Common myeloid progenitor, CD34-positive (primary cell): ENCODE results near the gene ZBTB22.

Experiments
- CTCF ChIA-PET: fragments of 350-600 bp; sonication (Branson Sonifier 250); formaldehyde crosslinking; loops from one replicate; lab custom pipeline; 2021; ENCODE audit warnings: antibody characterized with exemption; lab: Charles Lee
- POLR2A ChIA-PET: fragments of 350-600 bp; sonication (Branson Sonifier 250); formaldehyde crosslinking; loops from one replicate; lab custom pipeline; 2021; ENCODE audit warnings: antibody characterized with exemption; lab: Charles Lee
- DNase-seq, 3 donors: peaks; one replicate each; pipeline versions ENCODE4 v3.0.0 to v3.0.0-alpha.2; 2013
- H3K27ac ChIP-seq, 2 experiments: 1 replicate in 1 of 2; 2 replicates in 1 of 2; pipeline ENCODE4 v1.7.0; 2013; ENCODE audit warnings: inconsistent platforms in 2 of 2, low read length in 2 of 2, mild to moderate bottlenecking in 2 of 2, low read depth in 1 of 2, moderate library complexity in 1 of 2; ENCODE audit not compliant: severe bottlenecking in 2 of 2, insufficient read depth in 1 of 2, poor library complexity in 1 of 2
- H3K27me3 ChIP-seq, 5 experiments: replicated peaks in 2 of 5; 1 replicate in 3 of 5; 2 replicates in 2 of 5; pipeline versions ENCODE4 v1.6.1 to v1.7.0; 2013; ENCODE audit warnings: low read length in 4 of 5, mild to moderate bottlenecking in 2 of 5, moderate library complexity in 2 of 5, inconsistent platforms in 1 of 5; ENCODE audit not compliant: insufficient read depth in 5 of 5, control insufficient read depth in 4 of 5
- H3K36me3 ChIP-seq, 4 experiments: 1 replicate in 2 of 4; 2 replicates in 2 of 4; pipeline versions ENCODE4 v1.6.1 to v1.7.0; 2013; ENCODE audit warnings: low read length in 3 of 4, control low read depth in 1 of 4, mild to moderate bottlenecking in 1 of 4; ENCODE audit not compliant: control insufficient read depth in 4 of 4, insufficient read depth in 4 of 4
- H3K4me1 ChIP-seq, 4 experiments: 1 replicate in 3 of 4; 2 replicates in 1 of 4; pipeline versions ENCODE4 v1.6.1 to v1.7.1; 2013; ENCODE audit warnings: low read length in 3 of 4, mild to moderate bottlenecking in 3 of 4, control low read depth in 1 of 4, inconsistent platforms in 1 of 4, moderate library complexity in 1 of 4; ENCODE audit not compliant: control insufficient read depth in 4 of 4, insufficient read depth in 4 of 4; ENCODE audit errors: control extremely low read depth in 1 of 4
- H3K4me3 ChIP-seq, 7 experiments: 1 replicate in 4 of 7; 2 replicates in 3 of 7; pipeline versions ENCODE4 v1.5.1 to v1.7.0; 2013; ENCODE audit warnings: mild to moderate bottlenecking in 7 of 7, low read length in 6 of 7, moderate library complexity in 6 of 7, inconsistent platforms in 2 of 7, low read depth in 2 of 7, control low read depth in 1 of 7; ENCODE audit not compliant: insufficient read depth in 4 of 7, control insufficient read depth in 1 of 7; ENCODE audit errors: extremely low read depth in 1 of 7
- H3K9me3 ChIP-seq, 5 experiments: 1 replicate in 4 of 5; 2 replicates in 1 of 5; pipeline versions ENCODE4 v1.6.1 to v1.7.1; 2013; ENCODE audit warnings: low read length in 4 of 5, mild to moderate bottlenecking in 2 of 5, inconsistent platforms in 1 of 5, low read depth in 1 of 5, moderate library complexity in 1 of 5; ENCODE audit not compliant: control insufficient read depth in 4 of 5, insufficient read depth in 2 of 5; ENCODE audit errors: control extremely low read depth in 1 of 5
- WGBS: methylation state at CpG from one replicate; pipeline ENCODE4 v1.1.5; 2013; ENCODE audit not compliant: insufficient coverage; 5-methylcytosine and 5-hydroxymethylcytosine counted together

Gene ZBTB22

GRCh38 chr6:33314515-33314942 is 3.0 kb downstream of the ZBTB22 start:
- DNase-seq: peak; percentile 64 to 89 (median 87)
- Histone ChIP-seq H3K36me3 (peaks cover 0 to 27% (median 15%) of the 10 kb centered on the region in 4 experiments), H3K27me3 (no peaks in the 10 kb centered on the region), H3K4me3 (peak overlapping the region; percentile 92 to 99 (median 96)), H3K9me3 (no peaks in the 10 kb centered on the region), H3K4me1 (peaks cover 3 to 60% (median 45%) of the 10 kb centered on the region in 4 experiments), H3K27ac (peak overlapping the region; percentile 93 to 95)
- WGBS: 0% methylated on average over 6 of the region's 10 CpGs
- ChIA-PET CTCF (interaction anchor here (0.6 kb wide), 1 partner anchor 55 kb away, joined by 3 read pairs; no protein-coding TSS in a partner anchor), POLR2A (interaction anchor here (2.8 kb wide), 1 partner anchor 15 kb away, joined by 18 read pairs; the partner anchor contains the start of gene RGL2)

- peak within 1 kb of the TSS; percentile 93 to 95 for H3K27ac ChIP-seq
- ChIA-PET POLR2A (interaction anchor here (0.6 to 2.8 kb wide), 3 partner anchors 10 to 36 kb away, joined by 3 to 18 read pairs (median 4); partner anchors contain the start of gene RGL2), CTCF (interaction anchor here (0.6 to 3.3 kb wide), 6 partner anchors 15 to 83 kb away, joined by 3 to 14 read pairs (median 6); partner anchors contain the start of gene RGL2)
- WGBS: 0% methylated on average over 35 of the region's 47 CpGs
- peak within 1 kb of the TSS; percentile 92 to 99 (median 96) for H3K4me3 ChIP-seq
- H3K27me3 ChIP-seq: no peaks in the 10 kb centered on the region
- peak; percentile 83 to 93 (median 92) for DNase-seq
- no peaks in the 10 kb centered on the region for H3K9me3 ChIP-seq
- peaks cover 3 to 53% (median 43%) of the 10 kb centered on the region in 4 experiments for H3K4me1 ChIP-seq
- H3K36me3 ChIP-seq: peaks cover 0 to 23% (median 10%) of the 10 kb centered on the region in 4 experiments
These were observed 3.6 kb downstream of the ZBTB22 start, which contains the start of gene TAPBP for GRCh38 chr6:33313709-33314514. TSS of gene TAPBP (minus strand) at chr6:33314078. CDS start at chr6:33314041, 37 bp downstream.

- ChIA-PET CTCF (interaction anchor here (1.0 to 3.6 kb wide), 7 partner anchors 12 to 95 kb away, joined by 3 to 19 read pairs (median 10); partner anchors contain the start of gene RGL2), POLR2A (interaction anchor here (0.6 to 2.8 kb wide), 3 partner anchors 11 to 36 kb away, joined by 3 to 18 read pairs (median 4); partner anchors contain the start of gene RGL2)
- Histone ChIP-seq H3K9me3 (no peaks in the 10 kb centered on the region), H3K36me3 (peaks cover 2 to 23% (median 12%) of the 10 kb centered on the region in 4 experiments), H3K4me3 (peak overlapping the region; percentile 92 to 99 (median 96)), H3K4me1 (peaks cover 3 to 46% (median 37%) of the 10 kb centered on the region in 4 experiments), H3K27me3 (no peaks in the 10 kb centered on the region), H3K27ac (peak overlapping the region; percentile 93 to 95)
- under 1% methylated on average over 24 of the region's 33 CpGs for WGBS
- DNase-seq: peak; percentile 48 to 81 (median 78)
These were observed 4.3 kb downstream of the ZBTB22 start for GRCh38 chr6:33313105-33313708.

- ChIA-PET POLR2A (interaction anchor here (0.5 to 2.8 kb wide), 4 partner anchors 11 to 119 kb away, joined by 3 to 18 read pairs (median 4); partner anchors contain the start of gene RGL2), CTCF (interaction anchor here (0.7 to 3.6 kb wide), 10 partner anchors 8 to 96 kb away, joined by 3 to 19 read pairs (median 4); partner anchors contain the start of gene RGL2)
- H3K27me3 ChIP-seq: no peaks in the 10 kb centered on the region
- H3K4me3 ChIP-seq: peak overlapping the region; percentile 7 to 99 (median 93)
- WGBS: 24% methylated on average over 22 of the region's 29 CpGs
- H3K36me3 ChIP-seq: peaks cover 3 to 29% (median 13%) of the 10 kb centered on the region in 4 experiments
- H3K27ac ChIP-seq: peak overlapping the region; percentile 93 to 95
- peak; percentile 74 to 90 (median 88) for DNase-seq
- peaks cover 3 to 44% (median 35%) of the 10 kb centered on the region in 4 experiments for H3K4me1 ChIP-seq
- no peaks in the 10 kb centered on the region for H3K9me3 ChIP-seq
These were observed 5.0 kb downstream of the ZBTB22 start for GRCh38 chr6:33312361-33313104.

DNA sequence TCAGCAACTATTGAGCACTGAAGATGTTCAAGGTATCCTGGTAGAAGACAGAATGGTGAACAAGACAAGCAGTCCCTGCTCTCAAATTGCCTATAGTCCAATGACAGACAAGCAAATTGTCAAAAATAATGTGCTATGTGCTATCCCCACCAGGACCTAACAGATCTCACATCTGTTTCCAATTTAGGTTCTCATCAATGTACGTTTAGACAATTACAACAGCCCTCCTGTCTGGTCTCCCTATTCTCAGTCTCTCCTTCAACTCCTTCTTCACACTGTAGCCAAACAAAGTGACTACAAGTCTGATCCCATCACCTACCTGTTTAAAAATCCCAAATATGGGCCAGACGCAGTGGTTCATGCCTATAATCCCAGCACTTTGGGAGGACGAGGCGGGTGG is 11.2 kb downstream of the ZBTB22 start:
- Histone ChIP-seq H3K9me3 (no peaks in the 10 kb centered on the region), H3K27me3 (no peaks in the 10 kb centered on the region), H3K36me3 (peaks cover 15 to 70% (median 48%) of the 10 kb centered on the region in 4 experiments), H3K4me1 (peaks cover 0 to 3% (median 0%) of the 10 kb centered on the region in 4 experiments), H3K27ac (no peak overlapping the region), H3K4me3 (no peak overlapping the region)
- CTCF ChIA-PET: interaction anchor here (1.0 to 1.3 kb wide), 2 partner anchors 12 to 29 kb away, joined by 3 read pairs; no protein-coding TSS in a partner anchor
- 100% methylated on average over 2 of the region's 4 CpGs for WGBS
- POLR2A ChIA-PET: no interaction called here
- no peak for DNase-seq

DNA sequence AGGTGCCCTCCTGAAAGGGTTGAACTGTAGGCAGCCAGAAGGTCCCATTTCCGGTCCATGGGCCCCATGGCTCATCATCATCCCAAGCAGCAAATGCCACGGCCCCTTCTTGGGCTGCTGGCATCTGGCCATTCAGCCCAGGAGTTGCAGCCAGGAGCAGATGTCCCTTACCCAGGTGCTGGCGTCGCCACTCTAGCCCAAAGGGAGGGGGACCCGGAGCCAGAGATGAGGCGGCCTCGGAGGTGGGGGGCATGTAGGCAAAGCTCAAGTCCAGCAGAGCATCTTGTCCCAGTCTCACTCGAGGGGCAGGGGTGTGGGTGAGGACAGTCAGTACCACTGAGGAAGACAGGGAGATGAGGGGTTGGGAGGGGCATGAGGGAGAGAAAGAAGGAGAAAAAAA is 12.5 kb downstream of the ZBTB22 start:
- Histone ChIP-seq H3K27ac (no peak overlapping the region), H3K4me3 (no peak overlapping the region)

More for the DNA sequence above, 12.5 kb downstream of the ZBTB22 start:
- DNase-seq: no peak
- 96% methylated on average over 8 of the region's 8 CpGs for WGBS
- H3K9me3 ChIP-seq: no peaks in the 10 kb centered on the region
- peaks cover 15 to 65% (median 44%) of the 10 kb centered on the region in 4 experiments for H3K36me3 ChIP-seq
- CTCF ChIA-PET: interaction anchor here (2.1 kb wide), 1 partner anchor 15 kb away, joined by 6 read pairs; the partner anchor contains the start of gene PFDN6
- H3K4me1 ChIP-seq: peaks cover 0 to 8% (median 7%) of the 10 kb centered on the region in 4 experiments
- no peaks in the 10 kb centered on the region for H3K27me3 ChIP-seq
- POLR2A ChIA-PET: no interaction called here
